A673 (cell line): ENCODE data around the gene RASA3. TPM values are rescaled to one million over a fixed set of nuclear protein-coding genes. Genes with fewer than 3 reads are reported as not detected.

Experiments used
- BruUV-seq: library from RNA; stranded (reverse); fragments of 400-500 nt; replicated peaks from 2 replicates; lab custom pipeline; 2021; lab: Mats Ljungman, UMichigan
- CTCF ChIA-PET: fragments of 300-600 bp; sonication (Branson Sonifier 250); formaldehyde crosslinking; loops from one replicate; lab custom pipeline; 2022; ENCODE audit warnings: antibody characterized with exemption; lab: Charles Lee
- POLR2A ChIA-PET: fragments of 300-600 bp; sonication (Branson Sonifier 250); formaldehyde crosslinking; loops from one replicate; lab custom pipeline; 2022; ENCODE audit warnings: antibody characterized with exemption; ENCODE audit not compliant: low non-redundant PET; lab: Charles Lee
- DNase-seq: peaks from one replicate; pipeline ENCODE4 v3.0.0-alpha.2; 2015; ENCODE audit warnings: low spot score
- H3K27ac ChIP-seq: fragments of 200-600 bp; sonication (generic); 2 replicates; pipeline ENCODE4 v1.5.1; 2016; ENCODE audit warnings: mixed run types, low read depth, mild to moderate bottlenecking, mixed read lengths, antibody characterized with exemption, low read length; ENCODE audit not compliant: poor library complexity, severe bottlenecking
- H3K27me3 ChIP-seq: fragments of 200-600 bp; sonication (generic); replicated peaks from 2 replicates; pipeline ENCODE4 v1.6.1; 2017; ENCODE audit warnings: mixed run types, low read depth, mild to moderate bottlenecking, mixed read lengths, antibody characterized with exemption, low read length; ENCODE audit not compliant: insufficient read depth, poor library complexity
- H3K36me3 ChIP-seq: fragments of 200-600 bp; sonication (generic); 2 replicates; pipeline ENCODE4 v1.6.1; 2016; ENCODE audit warnings: mixed run types, mild to moderate bottlenecking, mixed read lengths, antibody characterized with exemption, low read length; ENCODE audit not compliant: insufficient read depth, poor library complexity, severe bottlenecking
- H3K4me1 ChIP-seq: fragments of 200-600 bp; sonication (generic); 2 replicates; pipeline ENCODE4 v1.6.1; 2017; ENCODE audit warnings: mixed run types, mild to moderate bottlenecking, mixed read lengths, antibody characterized with exemption, low read length; ENCODE audit not compliant: insufficient read depth, poor library complexity, severe bottlenecking
- H3K4me3 ChIP-seq: fragments of 200-600 bp; sonication (generic); 2 replicates; pipeline ENCODE4 v1.5.1; 2016; ENCODE audit warnings: low read depth, mixed run types, mild to moderate bottlenecking, mixed read lengths, low read length; ENCODE audit not compliant: poor library complexity, severe bottlenecking
- H3K9me3 ChIP-seq: fragments of 200-600 bp; sonication (generic); 2 replicates; pipeline ENCODE4 v1.6.1; 2016; ENCODE audit warnings: mixed run types, low read depth, mild to moderate bottlenecking, mixed read lengths, antibody characterized with exemption, low read length; ENCODE audit not compliant: poor library complexity, severe bottlenecking
- CTCF ChIP-seq: fragments of 300-800, 200-600 bp; sonication (generic); conservative IDR thresholded peaks from 2 replicates; pipeline ENCODE4 v1.5.1; 2017; ENCODE audit warnings: low read depth, mild to moderate bottlenecking, antibody characterized with exemption, low read length, moderate library complexity, mixed read lengths
- EZH2 ChIP-seq: fragments of 200-600 bp; sonication (generic); IDR thresholded peaks from 2 replicates; pipeline ENCODE4 v1.6.1; 2017; ENCODE audit warnings: borderline replicate concordance, low read depth, mild to moderate bottlenecking, mixed read lengths, antibody characterized with exemption, low read length; ENCODE audit not compliant: poor library complexity, severe bottlenecking
- intact Hi-C: fragments of 100-400 bp; cut with micrococcal nuclease; formaldehyde crosslinking; loops from one replicate; pipeline ENCODE4 v1.10.0; 2022; ENCODE audit not compliant: unreplicated experiment
- total RNA-seq: library from RNA; stranded (reverse); gene quantifications from 2 replicates; pipeline ENCODE4 v1.2.3, GENCODE V29; 2021

RASA3 gene
- total RNA-seq, 1 experiment from 2014 or later = 22.1 TPM

DNA sequence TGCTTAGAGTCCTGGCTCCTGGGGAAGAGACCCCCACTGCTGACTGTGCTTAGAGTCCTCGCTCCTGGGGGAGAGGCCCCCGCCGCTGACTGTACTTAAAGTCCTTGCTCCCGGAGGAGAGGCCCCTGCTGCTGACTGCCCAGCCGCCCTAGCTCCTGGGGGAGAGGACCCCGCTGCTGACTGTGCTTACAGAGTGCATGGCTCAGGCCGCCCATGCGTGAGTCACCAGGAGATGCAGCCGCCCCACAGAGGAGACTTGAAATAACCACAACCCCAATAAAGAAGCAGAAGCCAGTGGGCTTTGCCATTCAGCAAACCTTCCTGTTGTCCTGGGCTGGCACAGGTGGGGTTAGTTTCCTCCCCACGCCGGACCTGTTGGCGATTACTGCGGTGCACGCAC is 79.4 kb downstream of the RASA3 start:
- TF ChIP-seq CTCF (no peak), EZH2 (no peak)
- intact Hi-C loops = no loop called here
- ChIA-PET CTCF (no interaction called here), POLR2A (no interaction called here)
- no peaks in the 10 kb centered on the region for H3K27me3 ChIP-seq
- H3K4me3 ChIP-seq = no peak overlapping the region
- H3K36me3 ChIP-seq = peaks cover 3% of the 10 kb centered on the region
- BruUV-seq = no TSS peak
- DNase-seq = no peak
- no peak overlapping the region for H3K27ac ChIP-seq
- no peaks in the 10 kb centered on the region for H3K4me1 ChIP-seq
- H3K9me3 ChIP-seq = no peaks in the 10 kb centered on the region

DNA sequence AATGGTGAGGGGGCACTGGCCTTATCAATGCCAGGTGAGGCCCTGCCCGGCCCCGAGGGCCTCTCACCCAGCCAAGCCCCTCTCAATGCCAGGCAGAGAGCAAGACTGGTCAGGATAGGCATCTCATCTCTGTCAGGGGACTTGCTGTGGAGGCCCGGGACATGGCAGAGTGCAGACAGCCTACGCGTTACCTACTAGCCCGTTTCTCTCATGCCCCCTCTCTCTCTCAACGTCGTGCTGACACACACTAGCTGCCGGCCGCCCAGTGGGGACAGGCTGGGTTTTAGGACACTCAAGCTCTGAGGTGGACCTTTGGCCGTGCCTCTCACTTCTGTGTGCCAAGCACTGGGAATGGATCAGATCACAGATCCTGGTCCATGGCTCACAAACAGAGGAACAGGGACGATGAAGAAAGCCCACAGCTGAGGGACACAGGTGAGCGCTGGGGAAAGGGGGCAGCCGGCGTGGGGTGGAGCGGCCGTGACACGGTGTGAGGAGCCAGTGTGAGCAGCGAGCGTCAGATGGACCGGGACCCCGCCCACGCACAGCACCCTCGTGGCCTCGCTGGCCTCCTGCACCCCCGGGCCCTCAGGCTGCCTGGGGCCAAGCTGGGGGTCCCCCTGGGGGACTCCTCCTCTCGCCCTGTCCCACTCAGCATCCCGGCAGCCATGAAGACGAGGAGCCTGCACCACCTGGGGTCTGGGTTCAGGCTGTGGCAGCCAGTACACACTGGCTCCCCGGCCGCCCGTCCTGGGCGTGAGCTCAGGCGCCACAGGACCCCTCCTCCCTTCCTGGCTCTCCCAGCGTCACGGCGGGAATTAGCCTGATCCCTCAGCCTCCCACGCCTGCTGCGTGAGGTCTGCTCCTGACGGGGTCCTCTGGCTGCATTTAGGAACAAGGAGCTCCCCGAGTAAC is 81.6 kb downstream of the RASA3 start:
- TF ChIP-seq EZH2 (no peak), CTCF (no peak)
- BruUV-seq = no TSS peak
- CTCF ChIA-PET = no interaction called here

GRCh38 chr13:114049626-114050101 is 82.8 kb downstream of the RASA3 start:
- ChIA-PET POLR2A (no interaction called here), CTCF (no interaction called here)
- no peaks in the 10 kb centered on the region for H3K9me3 ChIP-seq
- H3K27ac ChIP-seq = no peak overlapping the region
- intact Hi-C loops = no loop called here
- no peaks in the 10 kb centered on the region for H3K36me3 ChIP-seq
- H3K27me3 ChIP-seq = no peaks in the 10 kb centered on the region
- no TSS peak for BruUV-seq
- TF ChIP-seq EZH2 (no peak), CTCF (no peak)
- H3K4me1 ChIP-seq = no peaks in the 10 kb centered on the region
- H3K4me3 ChIP-seq = no peak overlapping the region
- DNase-seq = no peak

More for the DNA sequence above, 81.6 kb downstream of the RASA3 start:
- Histone ChIP-seq H3K27ac (no peak overlapping the region), H3K4me3 (no peak overlapping the region), H3K36me3 (peaks cover 3% of the 10 kb centered on the region), H3K27me3 (no peaks in the 10 kb centered on the region), H3K9me3 (no peaks in the 10 kb centered on the region), H3K4me1 (no peaks in the 10 kb centered on the region)
- DNase-seq = no peak
- intact Hi-C loops = no loop called here
- POLR2A ChIA-PET = no interaction called here
